GM18870 (cell line): ENCODE results near the gene ARL4C.

Source experiments
- ATAC-seq: cut with Tn5 transposase; IDR thresholded peaks from one replicate; pipeline ENCODE4 v1.9.1; 2021; ENCODE audit warnings: moderate library complexity; ENCODE audit not compliant: unreplicated experiment

Gene ARL4C, protein sequence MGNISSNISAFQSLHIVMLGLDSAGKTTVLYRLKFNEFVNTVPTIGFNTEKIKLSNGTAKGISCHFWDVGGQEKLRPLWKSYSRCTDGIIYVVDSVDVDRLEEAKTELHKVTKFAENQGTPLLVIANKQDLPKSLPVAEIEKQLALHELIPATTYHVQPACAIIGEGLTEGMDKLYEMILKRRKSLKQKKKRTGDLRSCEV

GRCh38 chr2:234496835-234497593, at the start of gene ARL4C:
ARL4C (minus strand) TSS chr2:234497081; CDS start chr2:234496586, 495 bp downstream.
- ATAC-seq, result no peak

DNA sequence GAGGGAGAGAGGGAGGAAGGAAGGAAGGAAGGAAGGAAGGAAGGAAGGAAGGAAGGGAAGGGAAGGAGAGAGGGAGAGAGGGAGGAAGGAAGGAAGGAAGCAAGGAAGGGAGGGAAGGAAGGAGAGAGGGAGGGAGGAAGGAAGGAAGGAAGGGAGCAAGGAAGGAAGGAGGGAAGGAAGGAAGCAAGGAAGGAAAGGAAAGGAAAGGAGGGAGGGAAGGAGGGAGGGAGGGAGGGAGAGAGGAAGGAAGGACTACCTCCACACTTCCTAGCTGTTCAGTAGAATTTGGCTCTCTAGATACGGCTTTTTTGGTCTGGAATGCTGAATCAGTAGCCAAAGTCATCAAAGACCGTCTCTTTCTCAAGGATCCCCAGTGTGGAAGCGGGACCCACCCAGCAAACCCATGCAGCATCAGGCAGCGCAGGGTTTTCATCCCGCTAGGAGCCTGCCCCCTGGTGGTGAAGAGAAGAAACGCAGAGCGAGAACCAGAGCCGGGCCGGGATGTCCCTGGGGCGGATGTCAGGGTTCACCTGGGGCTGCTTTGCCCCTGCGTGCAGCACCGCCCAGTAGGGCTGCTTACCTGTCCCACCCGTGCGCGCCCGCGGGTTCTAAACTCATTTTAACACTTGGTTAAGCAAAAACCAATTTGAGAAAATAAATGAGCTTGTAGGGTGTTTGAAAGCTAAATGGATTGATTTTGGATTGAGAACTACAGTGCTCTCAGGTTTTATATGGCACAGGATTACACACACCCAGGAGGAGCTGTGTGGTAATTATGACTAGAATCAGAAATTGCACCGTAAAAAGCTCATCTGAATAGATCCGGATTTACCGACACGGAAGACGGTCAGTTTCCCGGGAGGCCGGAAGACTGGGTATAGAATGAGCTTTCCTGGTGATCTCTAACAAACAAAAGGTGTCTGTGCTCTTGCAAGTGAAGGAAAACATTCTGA, 48.1 kb upstream of the ARL4C start:
- ATAC-seq, result no peak

DNA sequence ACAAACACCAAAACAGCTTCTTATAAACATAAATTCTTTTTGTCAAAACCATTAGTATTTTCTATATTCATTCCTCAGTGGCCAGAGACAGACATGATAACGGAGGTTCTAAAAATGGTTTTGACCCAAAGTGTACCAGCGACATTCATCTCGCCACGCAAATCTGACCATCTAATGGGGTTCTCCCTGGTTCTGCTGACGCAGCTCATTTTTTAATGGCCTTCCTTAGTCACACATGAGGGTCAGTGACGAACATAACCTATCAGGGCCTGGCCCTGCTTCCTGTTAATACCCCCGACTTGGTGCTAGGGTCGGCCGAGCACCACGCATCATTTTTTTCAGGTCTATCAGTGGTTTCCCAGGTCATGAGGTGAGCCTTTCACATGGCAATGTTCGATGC, 45.9 kb upstream of the ARL4C start:
- ATAC-seq, result no peak

- ATAC-seq, result no peak
Observed at GRCh38 chr2:234537929-234538328, 41.0 kb upstream of the ARL4C start.

- ATAC-seq, result no peak
Observed at GRCh38 chr2:234536178-234536965, 39.5 kb upstream of the ARL4C start.

- no peak for ATAC-seq
Observed at GRCh38 chr2:234535464-234535863, 38.6 kb upstream of the ARL4C start.

GRCh38 chr2:234534515-234534914, 37.6 kb upstream of the ARL4C start:
- ATAC-seq, result no peak

- no peak for ATAC-seq
Observed at GRCh38 chr2:234533626-234534025, 36.7 kb upstream of the ARL4C start.

GRCh38 chr2:234528410-234529148, 31.7 kb upstream of the ARL4C start:
- ATAC-seq, result no peak

DNA sequence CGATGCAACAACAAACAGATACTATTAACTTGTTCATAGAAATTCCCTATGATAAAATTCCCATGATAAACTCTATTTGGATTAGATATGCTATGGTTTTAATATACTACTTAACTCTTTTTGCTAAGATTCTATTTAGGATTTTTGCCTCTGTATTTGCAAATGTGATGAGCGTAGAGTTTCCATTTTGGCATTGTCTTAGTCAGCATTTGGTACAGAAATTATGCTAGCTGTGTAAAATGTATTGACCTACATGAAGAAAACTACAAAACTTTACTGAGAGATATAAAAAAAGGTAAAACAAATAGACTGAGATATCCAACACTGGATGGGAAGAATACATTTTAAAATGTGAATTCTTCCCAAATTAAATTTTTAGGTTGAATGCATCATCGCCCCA, 29.8 kb upstream of the ARL4C start:
- ATAC-seq, result no peak

DNA sequence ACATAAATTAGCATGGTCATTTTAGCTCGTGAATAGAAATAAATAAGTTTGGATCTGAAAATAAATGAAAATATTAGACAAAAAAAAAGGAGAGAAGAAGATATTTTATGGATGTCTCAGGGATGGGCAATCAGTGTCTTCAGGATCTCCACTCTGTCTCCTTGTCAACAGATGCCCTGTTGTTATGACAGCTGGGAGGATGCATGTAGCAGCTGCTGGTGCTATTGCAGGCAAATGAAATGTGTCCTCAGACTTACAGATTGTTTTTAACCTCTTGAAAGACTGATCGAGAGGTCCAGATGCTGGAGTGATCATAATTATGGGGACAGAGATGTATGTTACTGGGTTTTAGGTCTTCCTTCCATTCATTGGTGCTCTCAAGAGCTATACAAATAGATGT, 24.7 kb upstream of the ARL4C start:
- no peak for ATAC-seq

DNA sequence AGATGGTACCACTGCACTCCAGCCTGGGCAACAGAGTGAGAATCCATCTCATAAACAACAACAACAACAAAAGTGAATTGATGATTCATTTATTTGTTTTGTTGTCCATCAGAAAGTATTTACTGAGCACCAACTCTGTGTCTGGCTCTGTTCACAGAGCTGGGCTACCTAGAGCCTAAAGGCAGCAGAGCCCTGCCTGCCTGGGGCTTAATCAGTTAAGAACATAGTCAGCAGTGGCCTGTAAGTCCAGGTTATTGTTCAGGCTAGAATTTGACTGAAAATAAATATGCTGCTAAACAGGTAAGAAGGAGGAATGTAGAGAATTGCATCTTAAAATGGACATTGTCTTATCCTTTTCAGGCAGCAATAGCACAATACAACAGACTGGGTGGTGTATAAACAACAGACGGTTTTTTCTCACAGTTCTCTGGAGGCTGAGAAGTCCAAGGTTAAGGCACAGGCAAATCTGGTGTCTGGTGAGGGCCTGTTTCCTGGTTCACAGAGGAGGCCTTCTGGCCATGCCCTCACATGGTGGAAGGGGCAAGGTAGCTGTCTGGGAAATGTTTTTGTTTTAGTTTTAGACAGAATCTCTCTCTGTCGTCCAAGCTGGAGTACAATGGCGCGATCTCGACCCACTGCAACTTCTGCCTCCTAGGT, 22.2 kb upstream of the ARL4C start:
- ATAC-seq, result no peak

DNA sequence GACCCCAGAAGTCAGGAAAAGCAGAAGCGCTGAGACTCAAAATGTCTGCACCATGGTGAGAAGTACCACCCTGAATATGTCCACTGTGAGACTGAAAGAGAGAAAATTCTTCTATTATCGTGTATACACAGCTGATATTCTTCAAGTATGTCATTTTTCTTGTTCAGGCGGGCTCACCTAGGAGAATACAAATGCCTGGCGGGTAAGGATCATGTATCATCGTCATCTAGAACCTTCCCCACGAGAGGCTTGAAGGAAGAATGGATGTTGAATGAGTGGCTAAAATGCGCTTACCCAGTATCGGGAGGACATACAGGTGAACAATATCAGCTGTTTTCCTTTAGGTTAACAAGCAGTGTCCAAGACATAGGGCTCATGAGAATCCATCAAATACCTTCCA, 21.1 kb upstream of the ARL4C start:
- no peak for ATAC-seq

- no peak for ATAC-seq
Observed at GRCh38 chr2:234514873-234515638, 18.2 kb upstream of the ARL4C start.

- no peak for ATAC-seq
Observed at GRCh38 chr2:234514099-234514498, 17.2 kb upstream of the ARL4C start.

DNA sequence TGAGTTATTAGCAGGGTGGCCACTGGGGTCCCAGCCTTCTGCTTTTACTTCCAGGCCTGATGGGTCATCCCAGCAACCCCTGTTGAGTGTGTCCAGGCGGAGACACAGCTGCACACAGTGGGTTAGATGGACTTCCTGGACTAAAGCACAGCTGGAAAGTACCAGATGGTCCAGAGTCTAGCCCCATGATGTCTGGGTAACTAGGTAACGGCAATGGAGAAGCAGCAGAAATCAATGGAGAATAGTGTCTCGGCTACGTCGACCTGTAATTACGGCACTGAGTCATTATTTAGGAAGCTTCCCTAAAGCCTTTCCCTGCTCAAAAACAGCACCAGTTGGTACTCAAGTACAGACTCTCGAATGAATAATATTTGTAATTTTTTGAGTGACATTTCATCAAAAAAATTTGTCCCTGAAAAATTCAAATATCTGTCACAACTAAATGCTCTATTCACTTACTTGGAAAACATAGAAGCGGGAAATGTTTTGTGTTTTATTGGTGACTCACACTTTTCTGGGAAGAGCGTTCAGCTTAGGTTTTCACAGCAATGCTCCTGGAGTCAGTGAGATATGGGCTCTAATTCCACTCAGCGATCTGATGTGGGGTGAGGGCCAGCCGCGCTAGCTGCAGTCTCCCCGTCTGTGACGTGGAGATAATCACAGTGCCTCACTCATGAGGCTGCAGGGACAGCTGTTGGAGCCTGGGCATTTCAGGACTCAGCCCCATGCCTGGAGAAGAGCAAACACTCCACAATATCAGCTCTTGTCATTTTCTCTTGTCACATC, 16.2 kb upstream of the ARL4C start:
- ATAC-seq, result no peak

GRCh38 chr2:234502919-234503285, 6.0 kb upstream of the ARL4C start:
- no peak for ATAC-seq

GRCh38 chr2:234502285-234502918, 5.5 kb upstream of the ARL4C start:
- no peak for ATAC-seq
